Activated CD4-positive, alpha-beta T cell treated with anti-CD3 and anti-CD28 coated beads for 36 hours (primary cell): ENCODE data around the gene MXRA7. TPM values are rescaled to one million over a fixed set of nuclear protein-coding genes. Genes with fewer than 3 reads are reported as not detected.
"Not testable (repeated sequence)": the region's sequence is repeated elsewhere in the genome, so short reads cannot be mapped to it uniquely, and the experiment has no call there.

ENCODE experiments used
- ATAC-seq: fragments of 200-7000 bp; cut with Tn5 transposase; one replicate; pipeline ENCODE4 v1.10.0; 2021; ENCODE audit warnings: mild to moderate bottlenecking, moderate library complexity
- CTCF ChIA-PET: fragments of 350-600 bp; sonication (Branson Sonifier 250); formaldehyde crosslinking; loops from one replicate; lab custom pipeline; 2021; ENCODE audit warnings: antibody characterized with exemption; lab: Charles Lee
- POLR2A ChIA-PET: fragments of 350-600 bp; sonication (Branson Sonifier 250); formaldehyde crosslinking; loops from one replicate; lab custom pipeline; 2021; ENCODE audit warnings: antibody characterized with exemption, inconsistent platforms; lab: Charles Lee
- DNase-seq: peaks from one replicate; pipeline ENCODE4 v3.0.0-alpha.2; 2020
- H3K27ac Mint-ChIP-seq: one replicate; pipeline ENCODE4 v1.8.0; 2021; ENCODE audit warnings: mixed read lengths
- H3K27me3 Mint-ChIP-seq: one replicate; pipeline ENCODE4 v1.8.0; 2021; ENCODE audit warnings: mixed read lengths
- H3K36me3 Mint-ChIP-seq: one replicate; pipeline ENCODE4 v1.8.0; 2021; ENCODE audit warnings: low read depth, mixed read lengths
- H3K4me1 Mint-ChIP-seq: one replicate; pipeline ENCODE4 v1.8.0; 2021; ENCODE audit warnings: mixed read lengths
- H3K4me3 Mint-ChIP-seq: one replicate; pipeline ENCODE4 v1.8.0; 2021; ENCODE audit warnings: mild to moderate bottlenecking, moderate library complexity, mixed read lengths
- H3K9me3 Mint-ChIP-seq: one replicate; pipeline ENCODE4 v1.8.0; 2021; ENCODE audit warnings: low read depth, mixed read lengths
- intact Hi-C, 2 experiments: fragments of 100-400 bp; cut with DNase I in 1 of 2; cut with micrococcal nuclease in 1 of 2; formaldehyde crosslinking; loops; one replicate each; pipeline versions ENCODE4 v1.14.2 to v1.15.1; 2022 to 2024; cut with DNase I, micrococcal nuclease
- total RNA-seq, 2 experiments: library from RNA; stranded (reverse); gene quantifications; one replicate each; pipeline ENCODE4 v1.2.3, GENCODE V29; 2021

The MXRA7 gene
- total RNA-seq, 2 experiments from 2014 or later, result 18.4 to 20.2 TPM

DNA sequence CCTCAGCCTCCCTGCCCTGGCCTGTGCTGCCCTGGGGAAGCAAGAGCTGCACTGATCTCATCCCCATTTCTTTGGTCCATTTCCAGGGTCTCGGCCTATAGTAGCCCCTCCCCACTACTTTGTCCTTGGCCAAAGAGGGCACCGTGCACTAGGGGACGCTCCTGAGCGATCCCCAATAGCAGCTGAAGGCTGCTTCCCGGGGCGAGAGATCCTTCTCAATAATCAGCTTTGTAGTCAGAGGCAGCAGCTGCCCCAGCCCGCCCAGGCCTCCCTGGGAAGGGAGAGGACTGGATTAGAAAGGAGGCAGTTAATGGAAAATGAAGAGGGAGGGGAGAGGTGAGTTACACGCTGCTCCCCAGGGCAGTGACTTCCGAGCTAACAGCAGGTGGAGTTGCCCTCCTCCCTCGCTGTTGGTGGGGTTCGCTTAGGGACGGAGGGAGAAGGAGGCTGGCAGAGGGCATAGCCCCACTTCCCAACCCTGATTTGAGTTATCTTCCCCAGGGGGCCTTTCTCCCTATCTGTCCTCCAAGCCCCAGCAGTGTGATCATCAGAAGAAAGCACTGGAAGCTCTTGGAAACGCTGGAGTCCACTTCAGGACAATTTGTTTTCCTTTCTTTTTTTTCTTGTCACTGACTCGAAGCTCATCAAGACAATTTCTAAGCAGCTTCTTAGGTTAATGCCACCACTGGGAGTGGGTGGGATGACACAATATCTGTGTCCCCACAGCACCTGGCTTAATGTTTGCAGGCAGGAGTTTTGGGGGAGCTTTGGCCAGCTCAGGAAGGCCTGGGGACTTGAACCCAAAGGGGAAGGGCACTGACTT is 2.6 kb downstream of the MXRA7 start:
- intact Hi-C loops, result no loop called here
- no peaks in the 10 kb centered on the region for H3K36me3 Mint-ChIP-seq
- ChIA-PET CTCF (interaction anchor here (0.6 to 1.4 kb wide), 4 partner anchors 11 to 745 kb away, joined by 3 to 5 read pairs (median 4); no protein-coding TSS in a partner anchor), POLR2A (interaction anchor here (0.5 to 0.6 kb wide), 2 partner anchors 336 to 724 kb away, joined by 3 to 4 read pairs; no protein-coding TSS in a partner anchor)
- no peaks in the 10 kb centered on the region for H3K27me3 Mint-ChIP-seq
- no peak for DNase-seq
- H3K9me3 Mint-ChIP-seq, result no peaks in the 10 kb centered on the region
- H3K4me3 Mint-ChIP-seq, result no peak overlapping the region
- H3K27ac Mint-ChIP-seq, result no peak overlapping the region
- H3K4me1 Mint-ChIP-seq, result peaks cover 13% of the 10 kb centered on the region
- ATAC-seq, result no peak

DNA sequence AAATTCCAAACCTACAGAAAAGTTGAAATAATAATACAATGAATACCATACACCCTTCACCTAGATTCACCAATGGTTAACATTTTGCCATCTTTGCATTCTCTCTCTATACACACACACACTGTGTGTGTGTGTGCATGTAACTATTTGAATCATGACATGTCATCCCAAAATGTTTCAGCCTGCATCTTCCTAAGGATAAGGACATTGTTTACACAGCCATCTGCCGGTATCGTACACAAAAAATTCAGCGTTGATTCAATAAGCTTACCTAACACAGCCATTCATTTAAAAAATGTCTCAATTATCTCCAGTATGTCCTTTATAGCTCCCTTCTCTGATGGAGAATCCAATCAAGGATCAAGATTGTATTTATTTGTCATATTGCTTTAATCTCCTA is 3.9 kb downstream of the MXRA7 start:
- POLR2A ChIA-PET, result no interaction called here

DNA sequence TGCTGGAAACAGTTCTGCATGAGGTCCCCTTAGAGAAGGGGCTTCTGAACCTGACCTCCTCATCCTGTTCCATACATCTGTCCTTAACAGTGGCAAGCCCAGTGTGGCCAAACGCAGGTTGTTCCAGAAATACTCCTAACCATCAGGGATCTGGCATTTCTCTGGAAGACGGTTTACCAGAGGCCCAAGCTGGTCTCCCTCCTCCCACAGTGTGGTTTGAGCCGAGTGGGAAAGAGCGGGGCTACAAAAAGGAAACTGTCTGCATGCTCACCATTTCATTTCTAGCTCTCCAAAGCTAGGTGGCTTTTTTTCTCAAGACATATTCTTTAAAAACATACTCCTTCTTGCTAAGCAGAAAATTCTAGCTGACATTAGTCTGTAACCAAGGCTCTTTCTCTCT is 6.0 kb downstream of the MXRA7 start:
- ChIA-PET CTCF (interaction anchor here (0.6 to 0.9 kb wide), 3 partner anchors 9 to 1510 kb away, joined by 3 read pairs; no protein-coding TSS in a partner anchor), POLR2A (no interaction called here)
- no peaks in the 10 kb centered on the region for H3K27me3 Mint-ChIP-seq
- no peaks in the 10 kb centered on the region for H3K9me3 Mint-ChIP-seq
- ATAC-seq (no peak), DNase-seq (no peak)
- no peaks in the 10 kb centered on the region for H3K36me3 Mint-ChIP-seq
- peaks cover 8% of the 10 kb centered on the region for H3K4me1 Mint-ChIP-seq
- no peak overlapping the region for H3K4me3 Mint-ChIP-seq
- no peak overlapping the region for H3K27ac Mint-ChIP-seq
- intact Hi-C loops, result no loop called here

More for the DNA sequence above, 3.9 kb downstream of the MXRA7 start:
- DNase-seq (no peak), ATAC-seq (no peak)
- no peaks in the 10 kb centered on the region for H3K9me3 Mint-ChIP-seq
- CTCF ChIA-PET, result no interaction called here
- intact Hi-C loops, result no loop called here
- peaks cover 13% of the 10 kb centered on the region for H3K4me1 Mint-ChIP-seq
- no peaks in the 10 kb centered on the region for H3K27me3 Mint-ChIP-seq
- H3K36me3 Mint-ChIP-seq, result no peaks in the 10 kb centered on the region
- H3K27ac Mint-ChIP-seq, result no peak overlapping the region
- no peak overlapping the region for H3K4me3 Mint-ChIP-seq

DNA sequence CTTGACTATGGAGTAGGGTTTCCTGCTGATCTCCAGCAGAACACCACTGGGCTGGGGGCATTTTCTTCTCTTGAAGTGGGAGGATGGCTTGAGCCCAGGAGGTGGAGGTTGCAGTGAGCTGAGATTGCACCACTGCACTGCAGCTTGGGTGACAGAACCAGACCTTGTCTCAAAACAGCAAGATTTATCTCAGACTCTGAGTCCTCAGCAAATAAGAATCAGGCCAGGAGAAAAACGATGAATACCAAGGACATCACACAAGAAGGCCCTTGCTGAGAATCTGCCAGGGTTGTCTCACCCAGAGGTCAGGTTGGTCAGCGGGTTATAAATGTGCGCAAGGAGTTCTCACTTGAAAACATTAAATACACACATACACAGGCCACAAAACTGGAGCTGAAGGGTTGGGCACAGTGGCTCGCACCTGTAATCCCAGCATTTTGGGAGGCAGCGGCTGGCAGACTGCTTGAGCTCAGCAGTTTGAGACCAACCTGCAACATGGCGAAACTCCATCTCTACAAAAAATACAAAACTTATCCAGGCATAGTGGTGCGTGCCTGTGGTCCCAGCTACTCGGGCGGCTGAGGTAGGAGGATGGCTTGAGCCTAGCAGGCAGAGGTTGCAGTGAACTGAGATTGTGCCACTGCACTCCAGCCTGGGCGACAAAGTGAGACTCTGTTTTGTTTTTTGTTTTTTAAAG is 7.7 kb downstream of the MXRA7 start:
- POLR2A ChIA-PET, result no interaction called here
- intact Hi-C loops, result no loop called here
- H3K4me3 Mint-ChIP-seq, result no peak overlapping the region

DNA sequence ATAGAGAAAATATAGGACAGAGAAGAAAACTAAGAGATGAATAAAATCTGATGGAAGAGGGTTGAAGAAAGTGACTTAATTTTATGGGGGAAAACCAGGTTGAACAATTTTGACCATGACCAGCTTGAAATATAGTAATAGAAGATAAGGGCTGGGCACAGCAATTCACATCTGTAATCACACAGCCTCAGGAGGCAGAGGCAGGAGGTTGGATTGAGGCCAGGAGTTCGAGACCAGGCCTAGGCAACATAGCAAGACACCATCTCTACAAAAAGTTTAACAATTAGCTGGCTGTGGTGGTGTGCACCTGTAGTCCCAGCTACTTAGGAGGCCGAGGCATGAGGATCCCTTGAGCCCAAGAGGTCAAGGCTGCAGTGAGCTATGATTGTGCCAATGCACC is 8.7 kb downstream of the MXRA7 start:
- no peak for ATAC-seq
- no peaks in the 10 kb centered on the region for H3K27me3 Mint-ChIP-seq
- H3K4me3 Mint-ChIP-seq, result no peak overlapping the region
- no peaks in the 10 kb centered on the region for H3K36me3 Mint-ChIP-seq
- H3K4me1 Mint-ChIP-seq, result peaks cover 3% of the 10 kb centered on the region
- H3K27ac Mint-ChIP-seq, result no peak overlapping the region
- intact Hi-C loops, result no loop called here
- no peak for DNase-seq
- POLR2A ChIA-PET, result no interaction called here
- CTCF ChIA-PET, result interaction anchor here (0.6 to 1.8 kb wide), 2 partner anchors 21 to 283 kb away, joined by 3 to 8 read pairs; no protein-coding TSS in a partner anchor
- no peaks in the 10 kb centered on the region for H3K9me3 Mint-ChIP-seq

More for the DNA sequence above, 7.7 kb downstream of the MXRA7 start:
- no peak for DNase-seq
- CTCF ChIA-PET, result interaction anchor here (1.4 to 1.8 kb wide), 2 partner anchors 14 to 22 kb away, joined by 4 to 8 read pairs; no protein-coding TSS in a partner anchor
- H3K27me3 Mint-ChIP-seq, result no peaks in the 10 kb centered on the region
- H3K4me1 Mint-ChIP-seq, result peaks cover 3% of the 10 kb centered on the region
- no peak overlapping the region for H3K27ac Mint-ChIP-seq
- no peaks in the 10 kb centered on the region for H3K36me3 Mint-ChIP-seq
- H3K9me3 Mint-ChIP-seq, result no peaks in the 10 kb centered on the region
- ATAC-seq, result no peak

DNA sequence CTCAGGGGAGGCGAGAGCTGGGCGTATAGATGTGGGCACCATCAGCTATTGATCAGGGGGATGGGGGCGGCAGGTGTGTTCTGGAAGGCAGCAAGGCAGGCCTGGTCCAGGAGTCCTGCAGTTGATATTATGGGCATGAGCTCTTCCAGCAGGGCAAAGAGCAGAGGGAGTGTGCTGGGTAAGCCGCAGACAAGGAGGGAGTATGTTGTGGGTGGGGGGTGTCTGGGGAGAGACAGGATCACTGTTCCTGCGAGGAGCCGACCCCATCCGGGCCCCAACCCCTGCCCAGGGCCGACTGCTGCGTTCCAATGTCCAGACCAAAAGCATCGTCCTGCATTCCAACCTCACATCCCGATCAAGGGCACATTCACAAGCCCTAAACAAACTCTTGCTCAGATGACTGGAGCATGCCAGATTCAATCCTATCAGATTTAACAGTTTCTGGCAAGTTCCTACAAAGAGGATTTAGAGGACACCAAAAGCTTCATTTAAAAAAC is 9.2 kb downstream of the MXRA7 start:
- DNase-seq (no peak), ATAC-seq (no peak)
- Mint-ChIP-seq H3K9me3 (no peaks in the 10 kb centered on the region), H3K4me1 (peaks cover 5% of the 10 kb centered on the region), H3K36me3 (no peaks in the 10 kb centered on the region), H3K4me3 (no peak overlapping the region), H3K27ac (no peak overlapping the region), H3K27me3 (no peaks in the 10 kb centered on the region)
- intact Hi-C loops, result no loop called here
- ChIA-PET POLR2A (no interaction called here), CTCF (no interaction called here)

DNA sequence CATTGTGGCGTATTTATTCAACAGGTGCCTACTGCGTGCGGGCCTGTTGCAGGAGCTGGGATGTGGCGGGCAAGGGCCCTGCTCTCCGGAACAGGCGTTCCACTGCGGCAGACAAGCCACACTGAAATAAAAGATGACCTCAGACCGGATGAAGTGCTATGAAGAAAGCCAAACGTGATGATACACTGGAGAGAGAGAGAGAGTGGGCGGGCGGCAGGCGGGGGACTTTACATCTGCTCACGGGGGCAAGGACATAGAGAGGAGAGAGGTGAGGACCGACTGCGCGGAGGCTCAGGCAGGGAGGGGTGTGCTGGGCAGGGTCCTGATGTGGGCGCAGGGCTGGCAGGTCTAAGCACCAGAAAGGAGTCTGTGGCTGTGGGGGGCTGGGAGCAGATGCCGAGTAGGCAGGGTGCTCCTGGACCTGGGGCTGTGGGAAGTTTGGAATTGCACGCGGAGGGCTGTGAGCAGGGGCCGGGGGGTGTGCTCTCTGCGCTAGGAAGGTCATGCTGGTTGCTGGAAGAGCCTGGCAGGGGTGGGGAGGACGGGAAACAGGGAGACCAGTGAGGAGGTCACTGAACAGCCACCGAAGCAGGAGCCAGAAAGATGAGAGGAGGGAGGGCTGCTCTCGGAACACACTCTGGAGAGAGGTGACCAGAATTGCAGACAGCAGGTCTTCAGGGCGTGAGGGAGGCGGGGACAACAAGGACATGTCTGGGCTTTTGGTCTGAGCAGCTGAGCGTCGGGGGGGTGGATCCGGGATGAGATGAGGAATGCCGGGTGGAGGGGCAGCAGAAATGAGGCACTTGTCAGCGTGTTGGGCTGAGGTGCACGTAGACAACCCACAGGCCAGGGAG is 9.9 kb downstream of the MXRA7 start:
- Mint-ChIP-seq H3K36me3 (no peaks in the 10 kb centered on the region), H3K27ac (no peak overlapping the region), H3K9me3 (no peaks in the 10 kb centered on the region), H3K4me3 (no peak overlapping the region), H3K27me3 (no peaks in the 10 kb centered on the region), H3K4me1 (peaks cover 6% of the 10 kb centered on the region)
- POLR2A ChIA-PET, result no interaction called here
- intact Hi-C loops, result no loop called here
- DNase-seq, result no peak
- ATAC-seq, result no peak
- CTCF ChIA-PET, result no interaction called here

DNA sequence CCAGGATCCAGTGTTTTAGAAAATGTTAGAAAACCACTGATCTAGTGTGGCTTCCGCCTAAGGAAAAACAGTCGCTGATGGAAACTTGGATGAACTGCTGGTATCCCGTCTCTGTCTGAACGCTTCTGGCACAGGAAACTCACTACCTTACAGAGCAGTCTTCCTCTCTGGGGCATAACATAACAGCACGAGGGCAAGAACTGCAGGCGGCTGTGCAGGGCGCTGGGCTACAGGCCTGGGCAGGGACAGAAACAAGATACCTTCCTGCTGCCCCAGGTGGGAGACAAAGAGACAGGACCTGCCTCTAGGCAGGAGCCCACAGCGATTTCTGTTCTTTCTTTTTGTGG is 10.5 kb downstream of the MXRA7 start:
- no peak overlapping the region for H3K27ac Mint-ChIP-seq
- no peak for DNase-seq
- H3K27me3 Mint-ChIP-seq, result no peaks in the 10 kb centered on the region
- ChIA-PET POLR2A (no interaction called here), CTCF (interaction anchor here (0.7 kb wide), 1 partner anchor 1195 kb away, joined by 3 read pairs; no protein-coding TSS in a partner anchor)
- intact Hi-C loops, result no loop called here
- H3K4me1 Mint-ChIP-seq, result peaks cover 6% of the 10 kb centered on the region
- no peaks in the 10 kb centered on the region for H3K36me3 Mint-ChIP-seq
- no peak overlapping the region for H3K4me3 Mint-ChIP-seq
- ATAC-seq, result no peak
- H3K9me3 Mint-ChIP-seq, result no peaks in the 10 kb centered on the region

DNA sequence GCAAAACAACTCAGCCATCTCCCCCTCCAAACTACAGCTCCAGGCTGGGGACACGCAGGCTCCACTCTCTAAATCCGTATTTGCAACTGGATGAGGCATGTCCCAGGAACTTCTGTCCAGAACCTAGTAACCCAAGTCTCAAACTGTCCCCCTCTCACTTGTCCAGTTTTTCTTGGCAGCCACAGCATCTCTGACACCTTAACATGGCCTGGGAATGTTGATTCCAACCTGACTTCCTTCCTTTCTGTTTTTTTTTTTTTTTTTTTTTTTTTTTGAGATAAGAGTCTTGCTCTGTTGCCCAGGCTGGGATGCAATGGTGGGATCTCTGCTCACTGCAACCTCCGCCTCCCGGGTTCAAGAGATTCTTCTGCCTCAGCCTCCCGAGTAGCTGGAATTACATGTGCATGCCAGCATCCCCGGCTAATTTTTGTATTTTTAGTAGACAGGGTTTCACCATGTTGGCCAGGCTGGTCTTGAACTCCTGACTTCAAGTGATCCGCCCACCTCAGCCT is 12.2 kb downstream of the MXRA7 start:
- POLR2A ChIA-PET, H3K27me3 Mint-ChIP-seq, DNase-seq, H3K9me3 Mint-ChIP-seq, H3K27ac Mint-ChIP-seq, H3K36me3 Mint-ChIP-seq, H3K4me3 Mint-ChIP-seq, ATAC-seq, intact Hi-C loops, H3K4me1 Mint-ChIP-seq: not testable (repeated sequence)
- CTCF ChIA-PET, result interaction anchor here (0.7 kb wide), 1 partner anchor 23 kb away, joined by 3 read pairs; no protein-coding TSS in a partner anchor

DNA sequence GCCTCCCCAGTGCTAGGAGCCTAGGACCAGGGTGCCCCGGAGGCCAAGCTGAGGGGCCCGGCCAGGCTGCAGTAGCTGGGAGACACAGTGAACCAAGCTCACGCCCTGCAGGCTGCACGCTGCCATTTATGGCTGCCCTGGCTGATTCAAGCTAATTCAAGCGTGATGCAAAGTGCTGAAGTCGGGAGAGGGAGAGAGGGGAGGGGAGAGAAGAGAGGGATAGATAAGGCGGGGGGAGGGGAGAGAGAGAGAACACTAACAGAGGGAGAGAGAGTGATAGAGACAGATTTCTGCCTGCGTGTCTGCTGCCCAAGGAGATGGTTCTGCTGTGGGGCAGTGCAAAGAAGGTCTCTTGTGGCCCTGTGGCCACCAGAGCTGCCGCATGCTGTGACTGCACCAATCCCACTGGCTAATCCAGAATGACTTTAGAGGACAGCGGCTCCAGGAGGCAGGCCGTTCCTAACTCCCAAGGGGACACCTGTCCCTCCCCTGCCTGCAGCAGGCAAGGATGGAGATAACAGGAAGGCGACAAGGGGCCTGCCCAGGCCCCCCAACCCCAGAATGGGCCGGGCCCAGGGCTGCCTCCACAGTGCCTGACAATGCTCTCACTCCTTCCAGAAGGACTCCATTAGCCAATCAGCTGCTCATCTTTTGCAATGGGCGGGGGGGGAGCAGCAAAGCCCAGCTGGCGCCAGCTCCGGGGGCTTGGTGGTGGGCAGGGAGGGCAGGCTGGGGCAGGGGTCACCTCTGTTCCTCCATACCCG is 12.9 kb downstream of the MXRA7 start:
- Mint-ChIP-seq H3K36me3 (no peaks in the 10 kb centered on the region), H3K4me3 (no peak overlapping the region), H3K27me3 (no peaks in the 10 kb centered on the region), H3K4me1 (peaks cover 8% of the 10 kb centered on the region), H3K27ac (no peak overlapping the region), H3K9me3 (no peaks in the 10 kb centered on the region)
- DNase-seq (no peak), ATAC-seq (no peak)
- ChIA-PET CTCF (interaction anchor here (0.8 kb wide), 1 partner anchor 633 kb away, joined by 3 read pairs; no protein-coding TSS in a partner anchor), POLR2A (no interaction called here)
- intact Hi-C loops, result no loop called here
